ENCODE data around the gene SAMD4A.
"Not testable (repeated sequence)": the region's sequence is repeated elsewhere in the genome, so short reads cannot be mapped to it uniquely, and the experiment has no call there.

The SAMD4A gene

DNA sequence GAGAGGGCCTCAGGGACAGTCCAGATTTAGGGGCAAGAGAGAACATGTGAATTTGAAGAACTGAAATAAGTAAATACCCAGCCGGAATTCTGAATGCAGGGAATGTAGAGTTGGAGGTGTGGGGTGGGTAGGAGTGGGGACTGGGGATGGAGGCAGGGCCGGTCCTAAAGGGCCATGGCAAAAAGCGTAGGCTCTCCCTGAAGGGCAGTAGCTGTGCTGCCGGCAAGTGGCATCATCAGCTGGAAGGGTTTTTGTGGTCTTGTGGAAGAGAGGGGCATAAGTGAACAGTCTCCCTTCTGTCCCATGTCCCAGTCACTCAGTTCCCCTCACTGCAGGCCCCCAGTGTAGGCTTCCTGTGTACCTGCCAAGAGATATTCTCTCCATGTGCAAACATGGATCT lies 231.1 kb downstream of the SAMD4A start:
- H3K4me3 ChIP-seq (ENCODE audit: low read length) = no peak overlapping the region
- no peak for DNase-seq (ENCODE audit: low read depth)
- no peak for TF ChIP-seq CTCF (IDR thresholded peaks at IDR 0.05; ENCODE audit: insufficient read depth, low read depth, low read length, missing control alignments)

- no peak for TF ChIP-seq CTCF (IDR thresholded peaks at IDR 0.05; ENCODE audit: insufficient read depth, low read depth, low read length, missing control alignments)
- DNase-seq (ENCODE audit: low read depth) = no peak
- H3K4me3 ChIP-seq (ENCODE audit: low read length) = no peak overlapping the region
Observed at GRCh38 chr14:54798465-54799124, 231.7 kb downstream of the SAMD4A start.

DNA sequence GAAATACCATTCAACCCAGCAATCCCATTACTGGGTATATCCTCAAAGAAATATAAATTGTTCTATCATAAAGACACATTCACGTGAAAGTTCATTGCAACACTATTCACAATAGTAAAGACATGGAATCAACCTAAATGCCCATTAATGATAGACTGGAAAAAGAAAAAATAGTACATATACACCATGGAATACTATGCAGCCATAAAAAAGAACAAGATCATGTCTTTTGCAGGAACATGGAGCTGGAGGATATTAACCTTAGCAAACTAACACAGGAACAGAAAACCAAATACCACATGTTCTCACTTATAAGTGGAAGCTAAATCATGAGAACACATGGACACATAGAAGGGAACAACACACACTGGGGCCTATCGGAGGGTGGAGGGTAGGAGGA lies 234.6 kb downstream of the SAMD4A start:
- H3K4me3 ChIP-seq (ENCODE audit: low read length) = not testable (repeated sequence)

GRCh38 chr14:54803396-54803795 lies 236.5 kb downstream of the SAMD4A start:
- DNase-seq (ENCODE audit: low read depth) = no peak
- no peak for TF ChIP-seq CTCF (IDR thresholded peaks at IDR 0.05; ENCODE audit: insufficient read depth, low read depth, low read length, missing control alignments)
- H3K4me3 ChIP-seq (ENCODE audit: low read length) = no peak overlapping the region

More for the DNA sequence above, 234.6 kb downstream of the SAMD4A start:
- not testable (repeated sequence) for DNase-seq (ENCODE audit: low read depth)

DNA sequence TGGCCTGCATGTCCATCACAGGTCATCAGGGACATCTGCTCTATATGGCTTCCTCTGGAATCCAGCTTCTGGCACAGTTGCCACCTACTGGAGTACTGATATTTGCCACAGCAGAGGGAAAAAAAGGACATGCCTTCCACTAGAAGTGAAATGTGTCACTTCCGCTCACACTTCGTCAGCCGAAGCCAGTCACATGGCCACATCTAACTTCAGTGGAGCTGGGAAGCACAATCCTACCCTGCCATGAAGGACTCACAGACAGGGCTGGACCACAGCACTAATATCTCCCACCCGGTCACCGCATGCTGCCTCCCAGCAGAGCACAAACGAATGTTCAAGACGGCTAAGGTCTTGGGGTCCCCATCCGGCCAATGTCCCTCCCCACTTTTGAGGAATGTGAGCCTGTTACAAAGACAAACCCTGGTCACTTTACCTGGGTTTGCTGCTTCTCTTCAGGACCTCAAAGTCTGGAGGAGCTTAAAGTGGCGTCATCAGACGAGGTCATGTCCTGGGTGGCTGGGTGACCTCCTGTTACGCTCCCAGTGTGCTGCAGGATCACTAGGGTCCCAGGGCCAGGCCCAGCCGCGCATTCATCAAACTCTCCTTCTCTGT lies 237.1 kb downstream of the SAMD4A start:
- no peak for TF ChIP-seq CTCF (IDR thresholded peaks at IDR 0.05; ENCODE audit: insufficient read depth, low read depth, low read length, missing control alignments)
- DNase-seq (ENCODE audit: low read depth) = no peak
- no peak overlapping the region for H3K4me3 ChIP-seq (ENCODE audit: low read length)

- no peak overlapping the region for H3K4me3 ChIP-seq (ENCODE audit: low read length)
Observed at GRCh38 chr14:54804538-54805041, 237.7 kb downstream of the SAMD4A start.

DNA sequence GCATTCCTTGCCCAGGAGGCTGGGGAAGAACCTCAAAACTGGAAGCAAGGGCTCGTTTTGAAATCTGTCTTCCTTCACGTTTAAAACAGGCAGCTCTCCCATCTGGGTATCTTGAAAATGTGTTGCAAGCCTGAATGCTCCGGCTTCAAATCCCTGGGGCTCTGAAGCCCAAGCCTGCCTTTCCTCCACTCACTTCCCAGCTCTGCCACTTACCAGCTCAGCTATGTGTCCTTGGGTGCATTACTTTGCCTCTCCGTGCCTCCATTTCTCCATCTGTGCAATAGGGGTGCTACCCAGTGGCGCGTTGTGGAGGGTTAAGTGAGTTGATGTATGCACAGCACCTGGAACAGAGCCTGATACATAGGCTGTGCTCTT lies 238.1 kb downstream of the SAMD4A start:
- no peak for TF ChIP-seq CTCF (IDR thresholded peaks at IDR 0.05; ENCODE audit: insufficient read depth, low read depth, low read length, missing control alignments)
- DNase-seq (ENCODE audit: low read depth) = no peak
- no peak overlapping the region for H3K4me3 ChIP-seq (ENCODE audit: low read length)

More at GRCh38 chr14:54804538-54805041, 237.7 kb downstream of the SAMD4A start:
- DNase-seq (ENCODE audit: low read depth) = peak; percentile 83
- TF ChIP-seq CTCF (IDR thresholded peaks at IDR 0.05; ENCODE audit: insufficient read depth, low read depth, low read length, missing control alignments) = no peak
